Stimulated activated CD4-positive, alpha-beta T cell treated with anti-CD3 and anti-CD28 coated beads, TNF-alpha, amount 100 ng/mL, for 1 hour (primary cell): ENCODE measurements around the gene PTF1A.
"Not testable (repeated sequence)": the region's sequence is repeated elsewhere in the genome, so short reads cannot be mapped to it uniquely, and the experiment has no call there.

Source experiments
- DNase-seq, 3 donors: peaks; one replicate each; pipeline ENCODE4 v3.0.0-alpha.2; 2020; ENCODE audit warnings: low read depth in 3 of 3, low spot score in 1 of 3

PTF1A gene

DNA sequence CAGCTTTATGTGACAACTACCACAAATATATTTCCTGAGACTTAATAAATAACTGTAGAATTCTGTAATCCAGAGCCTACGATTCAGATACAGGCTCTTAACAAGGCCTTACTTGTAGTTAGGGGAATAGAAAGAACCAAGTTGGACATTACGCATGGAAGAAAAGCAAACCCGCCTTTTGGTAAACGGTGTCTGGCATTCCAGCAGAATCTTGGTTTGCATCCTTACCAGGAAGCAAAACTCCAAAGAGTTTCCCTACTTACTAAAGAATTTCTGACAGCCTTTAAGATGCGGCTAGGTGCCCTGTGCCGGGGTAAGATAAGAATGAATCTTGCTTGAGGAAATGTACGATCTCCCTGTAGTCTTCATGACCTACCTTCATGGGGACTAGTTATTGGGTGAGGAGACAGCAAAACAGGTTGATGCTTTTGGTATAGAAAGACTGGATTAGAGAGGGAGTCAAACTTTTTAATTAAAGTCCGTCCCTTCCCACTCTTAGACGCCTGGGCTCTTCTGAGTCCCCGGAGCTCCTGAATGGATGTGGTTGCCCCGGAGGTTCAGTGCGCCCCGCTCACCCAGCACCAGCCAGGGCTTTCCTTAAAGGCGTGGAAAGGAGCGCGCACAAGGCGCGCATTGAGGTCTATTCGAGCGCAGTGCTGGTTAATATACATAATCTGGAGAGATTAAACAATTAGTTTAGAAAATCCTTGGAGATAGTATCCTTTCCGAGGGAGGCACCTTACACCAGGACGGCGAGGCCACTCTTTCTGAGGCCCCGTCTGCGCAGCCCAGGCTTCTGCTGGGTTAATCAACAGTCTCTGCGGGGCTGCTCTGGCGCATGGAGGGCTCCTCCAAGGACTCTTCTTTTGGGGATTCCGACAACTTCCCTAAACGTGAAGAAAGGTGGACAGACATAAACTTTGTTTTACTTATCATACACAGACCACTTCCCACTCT lies 11.5 kb downstream of the PTF1A start:
- DNase-seq: no peak

DNA sequence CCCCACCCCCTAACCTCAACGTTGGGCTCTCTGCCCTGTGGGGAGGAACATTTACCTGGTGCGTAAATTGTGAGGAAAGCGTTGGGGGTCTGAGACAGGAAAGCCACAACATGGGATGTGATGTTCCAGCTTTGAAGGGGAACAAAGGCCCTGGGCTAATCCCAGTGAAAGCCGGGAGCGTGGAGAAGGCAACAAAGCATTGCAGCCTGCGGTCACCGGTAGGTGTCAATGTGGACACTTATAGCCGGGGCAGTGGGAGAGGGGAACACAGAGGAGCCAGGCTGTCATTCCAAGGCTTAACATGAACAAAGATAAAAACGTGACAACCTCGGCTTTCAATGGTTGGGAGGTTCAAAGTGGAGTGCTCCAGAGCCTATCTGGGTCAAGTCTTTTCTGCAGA lies 12.7 kb downstream of the PTF1A start:
- DNase-seq: no peak

- no peak for DNase-seq
Measured at GRCh38 chr10:23205972-23206642, 14.0 kb downstream of the PTF1A start.

DNA sequence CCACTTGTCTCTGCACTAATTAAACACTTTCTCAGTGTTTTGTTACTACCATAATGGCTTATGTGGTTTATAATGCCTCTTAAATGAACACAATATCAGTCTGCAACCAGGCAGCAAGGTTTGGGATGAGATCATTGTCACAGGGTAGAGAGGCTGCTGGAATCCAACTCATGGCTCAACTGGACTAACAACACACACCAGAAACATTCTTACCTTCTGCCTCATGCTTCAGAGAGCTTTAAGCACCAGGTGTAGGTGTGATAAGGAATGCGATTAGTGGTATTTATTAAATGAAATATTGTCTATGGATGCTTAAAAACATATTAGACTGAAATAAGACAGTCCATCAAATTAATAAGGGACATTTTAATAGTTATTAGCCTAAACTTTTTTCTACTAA lies 25.4 kb downstream of the PTF1A start:
- DNase-seq: no peak

GRCh38 chr10:23230582-23230981 lies 38.5 kb downstream of the PTF1A start:
- no peak for DNase-seq

DNA sequence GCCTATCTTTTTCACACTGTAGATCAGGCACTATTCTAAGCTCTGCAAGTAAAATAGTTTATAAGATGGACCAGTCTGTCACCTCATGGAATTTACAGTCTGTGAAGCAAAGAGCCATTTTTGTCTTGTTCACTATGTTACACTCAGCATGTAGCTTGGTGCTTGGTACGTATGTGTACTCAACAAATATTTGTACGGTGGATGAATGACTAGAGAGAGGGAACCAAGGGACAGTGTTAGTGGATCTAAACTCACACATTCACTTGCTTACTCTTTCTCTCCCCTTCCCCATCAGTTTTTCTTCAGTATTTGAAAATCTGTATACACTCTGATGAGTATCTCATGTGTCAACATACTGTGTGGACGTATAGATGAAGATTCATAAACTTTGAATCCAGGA lies 45.9 kb downstream of the PTF1A start:
- DNase-seq: no peak

GRCh38 chr10:23241779-23242178 lies 49.7 kb downstream of the PTF1A start:
- not testable (repeated sequence) for DNase-seq
